ENCODE data around the gene ZNF512.
"Not testable (repeated sequence)": the region's sequence is repeated elsewhere in the genome, so short reads cannot be mapped to it uniquely, and the experiment has no call there.

DNA sequence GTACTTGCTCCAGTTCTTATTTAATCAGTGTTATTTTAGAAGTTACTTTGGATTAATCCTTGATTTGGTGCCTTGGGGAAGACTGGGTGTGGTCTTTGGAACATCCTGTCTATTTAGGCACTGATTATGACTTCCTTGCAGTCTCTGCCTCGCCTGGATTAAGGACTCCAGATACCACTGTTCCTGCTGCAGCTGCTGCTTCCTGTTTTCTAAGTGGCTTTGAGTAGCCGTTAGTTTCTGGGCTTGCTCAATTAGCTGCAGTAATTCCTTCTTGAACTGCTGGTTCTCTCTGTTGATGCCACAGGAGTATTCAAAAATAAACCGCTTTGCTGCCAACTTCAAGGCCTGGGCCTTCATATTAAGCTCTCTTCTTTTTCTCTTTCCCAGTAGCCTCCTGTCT is 44.1 kb downstream of the ZNF512 start:
- not testable (repeated sequence) for TF ChIP-seq POLR2A, EP300, POLR2AphosphoS5 (IDR thresholded peaks at IDR 0.05)
- TF ChIP-seq, protein P1, sequence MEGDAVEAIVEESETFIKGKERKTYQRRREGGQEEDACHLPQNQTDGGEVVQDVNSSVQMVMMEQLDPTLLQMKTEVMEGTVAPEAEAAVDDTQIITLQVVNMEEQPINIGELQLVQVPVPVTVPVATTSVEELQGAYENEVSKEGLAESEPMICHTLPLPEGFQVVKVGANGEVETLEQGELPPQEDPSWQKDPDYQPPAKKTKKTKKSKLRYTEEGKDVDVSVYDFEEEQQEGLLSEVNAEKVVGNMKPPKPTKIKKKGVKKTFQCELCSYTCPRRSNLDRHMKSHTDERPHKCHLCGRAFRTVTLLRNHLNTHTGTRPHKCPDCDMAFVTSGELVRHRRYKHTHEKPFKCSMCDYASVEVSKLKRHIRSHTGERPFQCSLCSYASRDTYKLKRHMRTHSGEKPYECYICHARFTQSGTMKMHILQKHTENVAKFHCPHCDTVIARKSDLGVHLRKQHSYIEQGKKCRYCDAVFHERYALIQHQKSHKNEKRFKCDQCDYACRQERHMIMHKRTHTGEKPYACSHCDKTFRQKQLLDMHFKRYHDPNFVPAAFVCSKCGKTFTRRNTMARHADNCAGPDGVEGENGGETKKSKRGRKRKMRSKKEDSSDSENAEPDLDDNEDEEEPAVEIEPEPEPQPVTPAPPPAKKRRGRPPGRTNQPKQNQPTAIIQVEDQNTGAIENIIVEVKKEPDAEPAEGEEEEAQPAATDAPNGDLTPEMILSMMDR (IDR thresholded peaks at IDR 0.05), result not testable (repeated sequence)

All from suprapubic skin (tissue), 4 donors.